Neural progenitor cell (in vitro differentiated cells): ENCODE data around the gene TMEM234.

Source experiments
- EZH2 ChIP-seq: fragments of 200-600 bp; sonication (generic); IDR thresholded peaks from 2 replicates; pipeline ENCODE4 v1.6.1; 2017; ENCODE audit warnings: antibody characterized with exemption, mild to moderate bottlenecking, moderate library complexity
- EZH2phosphoT487 ChIP-seq: fragments of 200-600 bp; sonication (generic); IDR thresholded peaks from 2 replicates; pipeline ENCODE4 v1.6.1; 2017; ENCODE audit warnings: antibody characterized with exemption
- TF ChIP-seq, protein P1 (sequence below): fragments of 200-600 bp; sonication (generic); IDR thresholded peaks from 2 replicates; pipeline ENCODE4 v1.5.1; 2017; ENCODE audit warnings: antibody characterized with exemption, mild to moderate bottlenecking

GRCh38 chr1:32182060-32182459 lies 40.1 kb downstream of the TMEM234 start:
- TF ChIP-seq, protein P1, sequence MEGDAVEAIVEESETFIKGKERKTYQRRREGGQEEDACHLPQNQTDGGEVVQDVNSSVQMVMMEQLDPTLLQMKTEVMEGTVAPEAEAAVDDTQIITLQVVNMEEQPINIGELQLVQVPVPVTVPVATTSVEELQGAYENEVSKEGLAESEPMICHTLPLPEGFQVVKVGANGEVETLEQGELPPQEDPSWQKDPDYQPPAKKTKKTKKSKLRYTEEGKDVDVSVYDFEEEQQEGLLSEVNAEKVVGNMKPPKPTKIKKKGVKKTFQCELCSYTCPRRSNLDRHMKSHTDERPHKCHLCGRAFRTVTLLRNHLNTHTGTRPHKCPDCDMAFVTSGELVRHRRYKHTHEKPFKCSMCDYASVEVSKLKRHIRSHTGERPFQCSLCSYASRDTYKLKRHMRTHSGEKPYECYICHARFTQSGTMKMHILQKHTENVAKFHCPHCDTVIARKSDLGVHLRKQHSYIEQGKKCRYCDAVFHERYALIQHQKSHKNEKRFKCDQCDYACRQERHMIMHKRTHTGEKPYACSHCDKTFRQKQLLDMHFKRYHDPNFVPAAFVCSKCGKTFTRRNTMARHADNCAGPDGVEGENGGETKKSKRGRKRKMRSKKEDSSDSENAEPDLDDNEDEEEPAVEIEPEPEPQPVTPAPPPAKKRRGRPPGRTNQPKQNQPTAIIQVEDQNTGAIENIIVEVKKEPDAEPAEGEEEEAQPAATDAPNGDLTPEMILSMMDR = no peak
- TF ChIP-seq EZH2 = no peak
- TF ChIP-seq EZH2phosphoT487 = no peak
